ENCODE data around the gene PCBP3. TPM values are rescaled to one million over a fixed set of nuclear protein-coding genes. Genes with fewer than 3 reads are reported as not detected.
"Not testable (repeated sequence)": the region's sequence is repeated elsewhere in the genome, so short reads cannot be mapped to it uniquely, and the experiment has no call there.

The PCBP3 gene
- polyA plus RNA-seq, 1 donor from 2014 or later = 1.4 TPM

GRCh38 chr21:45823100-45823681, 179.7 kb downstream of the PCBP3 start:
- no peak overlapping the region for H3K27ac Mint-ChIP-seq
- no peak overlapping the region for H3K4me3 Mint-ChIP-seq
- no peaks in the 10 kb centered on the region for H3K27me3 Mint-ChIP-seq
- no peaks in the 10 kb centered on the region for H3K9me3 Mint-ChIP-seq
- H3K4me1 Mint-ChIP-seq = peaks cover 12 to 17% (median 14%) of the 10 kb centered on the region in 3 donors
- no peaks in the 10 kb centered on the region for H3K36me3 Mint-ChIP-seq

GRCh38 chr21:45824546-45825215, 181.2 kb downstream of the PCBP3 start:
- peaks cover 8 to 12% (median 8%) of the 10 kb centered on the region in 3 donors for H3K4me1 Mint-ChIP-seq
- H3K9me3 Mint-ChIP-seq = no peaks in the 10 kb centered on the region
- H3K4me3 Mint-ChIP-seq = no peak overlapping the region
- no peaks in the 10 kb centered on the region for H3K27me3 Mint-ChIP-seq
- no peak overlapping the region for H3K27ac Mint-ChIP-seq
- no peaks in the 10 kb centered on the region for H3K36me3 Mint-ChIP-seq

- H3K4me3 Mint-ChIP-seq = no peak overlapping the region
- no peak overlapping the region for H3K27ac Mint-ChIP-seq
- H3K27me3 Mint-ChIP-seq = no peaks in the 10 kb centered on the region
- no peaks in the 10 kb centered on the region for H3K9me3 Mint-ChIP-seq
- peaks cover 8 to 12% (median 8%) of the 10 kb centered on the region in 3 donors for H3K4me1 Mint-ChIP-seq
- no peaks in the 10 kb centered on the region for H3K36me3 Mint-ChIP-seq
These were observed 181.7 kb downstream of the PCBP3 start for GRCh38 chr21:45825219-45825618.

- H3K27me3 Mint-ChIP-seq = no peaks in the 10 kb centered on the region
- no peak overlapping the region for H3K27ac Mint-ChIP-seq
- peaks cover 8 to 12% (median 8%) of the 10 kb centered on the region in 3 donors for H3K4me1 Mint-ChIP-seq
- peak overlapping the region in 2 of 4 donors; percentile 65 to 76 for H3K4me3 Mint-ChIP-seq
- no peaks in the 10 kb centered on the region for H3K9me3 Mint-ChIP-seq
- H3K36me3 Mint-ChIP-seq = no peaks in the 10 kb centered on the region
These were observed 183.3 kb downstream of the PCBP3 start for GRCh38 chr21:45826676-45827301.

GRCh38 chr21:45827302-45827692, 183.8 kb downstream of the PCBP3 start:
- Mint-ChIP-seq H3K9me3 (peaks cover 0 to under 1% (median 0%) of the 10 kb centered on the region in 3 donors), H3K36me3 (no peaks in the 10 kb centered on the region), H3K27ac (peak overlapping the region in 1 of 3 donors; percentile 90), H3K4me3 (peak overlapping the region in 2 of 4 donors; percentile 65 to 76), H3K4me1 (peaks cover 8 to 12% (median 8%) of the 10 kb centered on the region in 3 donors), H3K27me3 (no peaks in the 10 kb centered on the region)

GRCh38 chr21:45827881-45828579, 184.5 kb downstream of the PCBP3 start:
- Mint-ChIP-seq H3K36me3 (no peaks in the 10 kb centered on the region), H3K4me3 (peak overlapping the region in 2 of 4 donors; percentile 19 to 76), H3K4me1 (peaks cover 8 to 12% (median 8%) of the 10 kb centered on the region in 3 donors), H3K27ac (no peak overlapping the region), H3K27me3 (no peaks in the 10 kb centered on the region), H3K9me3 (peaks cover 2 to 7% (median 3%) of the 10 kb centered on the region in 3 donors)

GRCh38 chr21:45828580-45829570, 185.3 kb downstream of the PCBP3 start:
- H3K27ac Mint-ChIP-seq = no peak overlapping the region
- H3K9me3 Mint-ChIP-seq = peaks cover 2 to 7% (median 3%) of the 10 kb centered on the region in 3 donors
- peak overlapping the region in 1 of 4 donors; percentile 25 for H3K4me3 Mint-ChIP-seq
- no peaks in the 10 kb centered on the region for H3K36me3 Mint-ChIP-seq
- no peaks in the 10 kb centered on the region for H3K27me3 Mint-ChIP-seq
- H3K4me1 Mint-ChIP-seq = peaks cover 8 to 12% (median 8%) of the 10 kb centered on the region in 3 donors

GRCh38 chr21:45829668-45830067, 186.1 kb downstream of the PCBP3 start:
- Mint-ChIP-seq H3K27ac (no peak overlapping the region), H3K4me1 (peaks cover 8 to 12% (median 8%) of the 10 kb centered on the region in 3 donors)

GRCh38 chr21:45830221-45830640, 186.7 kb downstream of the PCBP3 start:
- H3K27me3 Mint-ChIP-seq = no peaks in the 10 kb centered on the region
- no peak overlapping the region for H3K27ac Mint-ChIP-seq
- H3K36me3 Mint-ChIP-seq = no peaks in the 10 kb centered on the region
- H3K4me1 Mint-ChIP-seq = peaks cover 8 to 12% (median 8%) of the 10 kb centered on the region in 3 donors
- peaks cover 2 to 7% (median 3%) of the 10 kb centered on the region in 3 donors for H3K9me3 Mint-ChIP-seq
- H3K4me3 Mint-ChIP-seq = no peak overlapping the region

More at GRCh38 chr21:45829668-45830067, 186.1 kb downstream of the PCBP3 start:
- Mint-ChIP-seq H3K27me3 (no peaks in the 10 kb centered on the region), H3K36me3 (no peaks in the 10 kb centered on the region), H3K9me3 (peaks cover 2 to 7% (median 3%) of the 10 kb centered on the region in 3 donors), H3K4me3 (no peak overlapping the region)

- H3K36me3 Mint-ChIP-seq = no peaks in the 10 kb centered on the region
- no peak overlapping the region for H3K27ac Mint-ChIP-seq
- H3K9me3 Mint-ChIP-seq = peaks cover 2 to 7% (median 3%) of the 10 kb centered on the region in 3 donors
- peak overlapping the region in 1 of 4 donors; percentile 63 for H3K4me3 Mint-ChIP-seq
- H3K4me1 Mint-ChIP-seq = peaks cover 8 to 12% (median 8%) of the 10 kb centered on the region in 3 donors
- no peaks in the 10 kb centered on the region for H3K27me3 Mint-ChIP-seq
These were observed 187.3 kb downstream of the PCBP3 start for GRCh38 chr21:45830720-45831366.

GRCh38 chr21:45831991-45832740, 188.6 kb downstream of the PCBP3 start:
- Mint-ChIP-seq H3K4me1 (peaks cover 6 to 10% (median 8%) of the 10 kb centered on the region in 3 donors), H3K9me3 (peaks cover 2 to 7% (median 3%) of the 10 kb centered on the region in 3 donors), H3K4me3 (no peak overlapping the region), H3K27me3 (no peaks in the 10 kb centered on the region), H3K27ac (peak overlapping the region in 2 of 3 donors; percentile 31 to 57), H3K36me3 (no peaks in the 10 kb centered on the region)

GRCh38 chr21:45832741-45833235, 189.3 kb downstream of the PCBP3 start:
- H3K36me3 Mint-ChIP-seq, H3K9me3 Mint-ChIP-seq, H3K4me3 Mint-ChIP-seq, H3K4me1 Mint-ChIP-seq, H3K27ac Mint-ChIP-seq, H3K27me3 Mint-ChIP-seq: not testable (repeated sequence)

- Mint-ChIP-seq H3K9me3 (peaks cover 2 to 7% (median 3%) of the 10 kb centered on the region in 3 donors), H3K36me3 (no peaks in the 10 kb centered on the region), H3K27me3 (no peaks in the 10 kb centered on the region), H3K27ac (no peak overlapping the region), H3K4me3 (no peak overlapping the region), H3K4me1 (no peaks in the 10 kb centered on the region)
These were observed 189.9 kb downstream of the PCBP3 start for GRCh38 chr21:45833414-45833813.
